ENCODE measurements around the gene TPRA1. TPM values are rescaled to one million over a fixed set of nuclear protein-coding genes. Genes with fewer than 3 reads are reported as not detected.
A peak's percentile ranks its signal among the peaks of the same experiment; 100 is the strongest.

TPRA1 gene
- total and polyA plus RNA-seq, 2 experiments from 2014 or later, result 16.7 to 30.4 TPM

DNA sequence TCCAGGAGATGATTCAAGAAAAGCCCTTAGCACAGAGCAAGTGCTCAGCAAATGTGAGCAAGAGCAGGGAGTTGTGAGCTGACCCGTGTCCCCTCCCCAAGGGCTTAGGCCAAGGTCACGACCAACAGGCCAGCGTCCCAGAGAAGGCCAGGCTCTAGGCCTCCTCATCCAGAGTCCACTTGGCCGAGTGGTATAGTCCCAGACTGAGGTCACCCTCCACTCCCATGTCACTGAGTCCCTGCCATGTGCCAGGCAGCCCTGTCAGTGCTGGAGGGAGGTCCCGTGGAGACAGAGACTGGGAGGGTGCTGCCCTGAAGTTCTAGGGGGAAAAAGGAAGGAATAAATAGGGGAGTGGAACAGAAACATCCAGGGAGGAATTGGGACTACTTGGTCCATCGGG, 44.0 kb downstream of the TPRA1 start:
- peak overlapping the region; percentile 70 for H3K4me3 Mint-ChIP-seq
- ATAC-seq (no peak), DNase-seq (ENCODE audit: low spot score) (no peak)
- peaks cover 3% of the 10 kb centered on the region; the same call in 1 of the 2 replicates for H3K4me1 ChIP-seq (ENCODE audit: insufficient read depth)
- H3F3A ChIP-seq (replicated peaks; ENCODE audit: low read depth), result no peaks in the 10 kb centered on the region
- H3K4me3 ChIP-seq, result peak overlapping the region; percentile 67
- no peak overlapping the region for H3K27ac Mint-ChIP-seq
- peak overlapping the region; percentile 85 for H2AFZ ChIP-seq
- no peaks in the 10 kb centered on the region; the same call in 2 of the 3 replicates for H3K36me3 Mint-ChIP-seq (ENCODE audit: low read depth)
- H3K4me2 ChIP-seq, result peak overlapping the region; percentile 85
- no peaks in the 10 kb centered on the region for H3K9me2 ChIP-seq (ENCODE audit: insufficient read depth)
- no peaks in the 10 kb centered on the region for H3K9me3 Mint-ChIP-seq
- peaks cover 19% of the 10 kb centered on the region for H3K4me1 Mint-ChIP-seq
- H4K20me1 ChIP-seq (replicated peaks; ENCODE audit: insufficient read depth), result no peaks in the 10 kb centered on the region
- TF ChIP-seq ZNF462 (CRISPR knock-in tag; IDR thresholded peaks at IDR 0.05) (no peak), CREB1 (CRISPR knock-in tag; IDR thresholded peaks at IDR 0.05; ENCODE audit: low read depth) (no peak), EZH2phosphoT487 (IDR thresholded peaks at IDR 0.05; ENCODE audit: unreplicated experiment) (no peak), JUNB (IDR thresholded peaks at IDR 0.05; ENCODE audit: unreplicated experiment) (no peak), EZH2 (IDR thresholded peaks at IDR 0.05; ENCODE audit: low read depth, unreplicated experiment) (no peak)
- TF ChIP-seq, protein P1, sequence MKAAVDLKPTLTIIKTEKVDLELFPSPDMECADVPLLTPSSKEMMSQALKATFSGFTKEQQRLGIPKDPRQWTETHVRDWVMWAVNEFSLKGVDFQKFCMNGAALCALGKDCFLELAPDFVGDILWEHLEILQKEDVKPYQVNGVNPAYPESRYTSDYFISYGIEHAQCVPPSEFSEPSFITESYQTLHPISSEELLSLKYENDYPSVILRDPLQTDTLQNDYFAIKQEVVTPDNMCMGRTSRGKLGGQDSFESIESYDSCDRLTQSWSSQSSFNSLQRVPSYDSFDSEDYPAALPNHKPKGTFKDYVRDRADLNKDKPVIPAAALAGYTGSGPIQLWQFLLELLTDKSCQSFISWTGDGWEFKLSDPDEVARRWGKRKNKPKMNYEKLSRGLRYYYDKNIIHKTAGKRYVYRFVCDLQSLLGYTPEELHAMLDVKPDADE (IDR thresholded peaks at IDR 0.05), result no peak
- TF ChIP-seq, protein P2, sequence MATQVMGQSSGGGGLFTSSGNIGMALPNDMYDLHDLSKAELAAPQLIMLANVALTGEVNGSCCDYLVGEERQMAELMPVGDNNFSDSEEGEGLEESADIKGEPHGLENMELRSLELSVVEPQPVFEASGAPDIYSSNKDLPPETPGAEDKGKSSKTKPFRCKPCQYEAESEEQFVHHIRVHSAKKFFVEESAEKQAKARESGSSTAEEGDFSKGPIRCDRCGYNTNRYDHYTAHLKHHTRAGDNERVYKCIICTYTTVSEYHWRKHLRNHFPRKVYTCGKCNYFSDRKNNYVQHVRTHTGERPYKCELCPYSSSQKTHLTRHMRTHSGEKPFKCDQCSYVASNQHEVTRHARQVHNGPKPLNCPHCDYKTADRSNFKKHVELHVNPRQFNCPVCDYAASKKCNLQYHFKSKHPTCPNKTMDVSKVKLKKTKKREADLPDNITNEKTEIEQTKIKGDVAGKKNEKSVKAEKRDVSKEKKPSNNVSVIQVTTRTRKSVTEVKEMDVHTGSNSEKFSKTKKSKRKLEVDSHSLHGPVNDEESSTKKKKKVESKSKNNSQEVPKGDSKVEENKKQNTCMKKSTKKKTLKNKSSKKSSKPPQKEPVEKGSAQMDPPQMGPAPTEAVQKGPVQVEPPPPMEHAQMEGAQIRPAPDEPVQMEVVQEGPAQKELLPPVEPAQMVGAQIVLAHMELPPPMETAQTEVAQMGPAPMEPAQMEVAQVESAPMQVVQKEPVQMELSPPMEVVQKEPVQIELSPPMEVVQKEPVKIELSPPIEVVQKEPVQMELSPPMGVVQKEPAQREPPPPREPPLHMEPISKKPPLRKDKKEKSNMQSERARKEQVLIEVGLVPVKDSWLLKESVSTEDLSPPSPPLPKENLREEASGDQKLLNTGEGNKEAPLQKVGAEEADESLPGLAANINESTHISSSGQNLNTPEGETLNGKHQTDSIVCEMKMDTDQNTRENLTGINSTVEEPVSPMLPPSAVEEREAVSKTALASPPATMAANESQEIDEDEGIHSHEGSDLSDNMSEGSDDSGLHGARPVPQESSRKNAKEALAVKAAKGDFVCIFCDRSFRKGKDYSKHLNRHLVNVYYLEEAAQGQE (IDR thresholded peaks at IDR 0.05; ENCODE audit: unreplicated experiment), result no peak
- H3K27me3 Mint-ChIP-seq (ENCODE audit: insufficient read depth, low read depth, poor library complexity), result peaks cover 18% of the 10 kb centered on the region
- H3K79me2 ChIP-seq (replicated peaks; ENCODE audit: insufficient read depth), result no peaks in the 10 kb centered on the region
- no peaks in the 10 kb centered on the region for H3K36me3 ChIP-seq (ENCODE audit: insufficient read depth)
- peaks cover 9% of the 10 kb centered on the region; the same call in 1 of the 2 replicates for H3K27me3 ChIP-seq (ENCODE audit: insufficient read depth)
- H3K27ac ChIP-seq (ENCODE audit: low read depth), result no peak overlapping the region
